ENCODE data around the gene IGSF21.

GRCh38 chr1:18141661-18142060, 34.1 kb downstream of the IGSF21 start:
- no peak for TF ChIP-seq TCF12 (IDR thresholded peaks at IDR 0.05; ENCODE audit: low read depth, low read length)
- TF ChIP-seq ZNF24 (IDR thresholded peaks at IDR 0.05) = no peak
- no peak for TF ChIP-seq BHLHE40 (IDR thresholded peaks at IDR 0.05; ENCODE audit: borderline replicate concordance in 1 of 2, low read depth in 2 of 2, low read length in 1 of 2)
- TF ChIP-seq POLR2A (IDR thresholded peaks at IDR 0.05; ENCODE audit: low read depth, low read length) = no peak
- TF ChIP-seq TARDBP (IDR thresholded peaks at IDR 0.05; ENCODE audit: borderline replicate concordance) = no peak
- TF ChIP-seq, protein P1, sequence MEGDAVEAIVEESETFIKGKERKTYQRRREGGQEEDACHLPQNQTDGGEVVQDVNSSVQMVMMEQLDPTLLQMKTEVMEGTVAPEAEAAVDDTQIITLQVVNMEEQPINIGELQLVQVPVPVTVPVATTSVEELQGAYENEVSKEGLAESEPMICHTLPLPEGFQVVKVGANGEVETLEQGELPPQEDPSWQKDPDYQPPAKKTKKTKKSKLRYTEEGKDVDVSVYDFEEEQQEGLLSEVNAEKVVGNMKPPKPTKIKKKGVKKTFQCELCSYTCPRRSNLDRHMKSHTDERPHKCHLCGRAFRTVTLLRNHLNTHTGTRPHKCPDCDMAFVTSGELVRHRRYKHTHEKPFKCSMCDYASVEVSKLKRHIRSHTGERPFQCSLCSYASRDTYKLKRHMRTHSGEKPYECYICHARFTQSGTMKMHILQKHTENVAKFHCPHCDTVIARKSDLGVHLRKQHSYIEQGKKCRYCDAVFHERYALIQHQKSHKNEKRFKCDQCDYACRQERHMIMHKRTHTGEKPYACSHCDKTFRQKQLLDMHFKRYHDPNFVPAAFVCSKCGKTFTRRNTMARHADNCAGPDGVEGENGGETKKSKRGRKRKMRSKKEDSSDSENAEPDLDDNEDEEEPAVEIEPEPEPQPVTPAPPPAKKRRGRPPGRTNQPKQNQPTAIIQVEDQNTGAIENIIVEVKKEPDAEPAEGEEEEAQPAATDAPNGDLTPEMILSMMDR (IDR thresholded peaks at IDR 0.05 in 2 of 3, conservative IDR thresholded peaks at IDR 0.05 in 1 of 3; ENCODE audit: control insufficient read depth in 2 of 3, extremely low read depth in 1 of 3, insufficient read depth in 1 of 3, low read depth in 3 of 3, low read length in 3 of 3) = no peak
- no peak for TF ChIP-seq POLR2AphosphoS2 (IDR thresholded peaks at IDR 0.05; ENCODE audit: low read depth, low read length)
- TF ChIP-seq YY1 (IDR thresholded peaks at IDR 0.05; ENCODE audit: low read depth, low read length) = no peak
- TF ChIP-seq TCF7 (IDR thresholded peaks at IDR 0.05; ENCODE audit: borderline replicate concordance) = no peak

Measured in GM12878 (cell line).